ENCODE measurements around the gene SH3BP4.

SH3BP4 gene

GRCh38 chr2:234982096-234982834 is 30.4 kb downstream of the SH3BP4 start:
- no peak for DNase-seq (ENCODE audit: low read depth)

GRCh38 chr2:234983011-234983726 is 31.4 kb downstream of the SH3BP4 start:
- DNase-seq (ENCODE audit: low read depth): no peak

- DNase-seq (ENCODE audit: low read depth): no peak
Observed at GRCh38 chr2:234985608-234986245, 33.9 kb downstream of the SH3BP4 start.

GRCh38 chr2:234986390-234986789 is 34.6 kb downstream of the SH3BP4 start:
- DNase-seq (ENCODE audit: low read depth): no peak

GRCh38 chr2:234986876-234987720 is 35.3 kb downstream of the SH3BP4 start:
- DNase-seq (ENCODE audit: low read depth): no peak

- no peak for DNase-seq (ENCODE audit: low read depth)
Observed at GRCh38 chr2:234987754-234988153, 35.9 kb downstream of the SH3BP4 start.

GRCh38 chr2:234988491-234988890 is 36.7 kb downstream of the SH3BP4 start:
- DNase-seq (ENCODE audit: low read depth): no peak

GRCh38 chr2:234989183-234989701 is 37.4 kb downstream of the SH3BP4 start:
- DNase-seq (ENCODE audit: low read depth): no peak

GRCh38 chr2:234990300-234990699 is 38.5 kb downstream of the SH3BP4 start:
- no peak for DNase-seq (ENCODE audit: low read depth)

- DNase-seq (ENCODE audit: low read depth): no peak
Observed at GRCh38 chr2:234991290-234991689, 39.5 kb downstream of the SH3BP4 start.

GRCh38 chr2:234991793-234992192 is 40.0 kb downstream of the SH3BP4 start:
- peak; percentile 42 for DNase-seq (ENCODE audit: low read depth)

- no peak for DNase-seq (ENCODE audit: low read depth)
Observed at GRCh38 chr2:234992196-234992595, 40.4 kb downstream of the SH3BP4 start.

- no peak for DNase-seq (ENCODE audit: low read depth)
Observed at GRCh38 chr2:234992624-234993349, 41.0 kb downstream of the SH3BP4 start.

GRCh38 chr2:234993541-234993981 is 41.7 kb downstream of the SH3BP4 start:
- no peak for DNase-seq (ENCODE audit: low read depth)

- no peak for DNase-seq (ENCODE audit: low read depth)
Observed at GRCh38 chr2:234994438-234995321, 42.9 kb downstream of the SH3BP4 start.

- DNase-seq (ENCODE audit: low read depth): no peak
Observed at GRCh38 chr2:234995332-234996068, 43.7 kb downstream of the SH3BP4 start.

- peak; percentile 75 for DNase-seq (ENCODE audit: low read depth)
Observed at GRCh38 chr2:234996069-234996940, 44.5 kb downstream of the SH3BP4 start.

GRCh38 chr2:234996941-234997270 is 45.1 kb downstream of the SH3BP4 start:
- DNase-seq (ENCODE audit: low read depth): peak; percentile 31

GRCh38 chr2:234997389-234997788 is 45.6 kb downstream of the SH3BP4 start:
- DNase-seq (ENCODE audit: low read depth): no peak

Data from fibroblast of gingiva (primary cell).